GM04504 (cell line): ENCODE results near the gene LHFPL2.

ENCODE experiments used
- DNase-seq: peaks from one replicate; pipeline ENCODE4 v3.0.0-alpha.2; 2012; ENCODE audit warnings: low read depth

The LHFPL2 gene

GRCh38 chr5:78567617-78568016 is 81.0 kb downstream of the LHFPL2 start:
- DNase-seq, result no peak

GRCh38 chr5:78566747-78567425 is 81.7 kb downstream of the LHFPL2 start:
- no peak for DNase-seq

GRCh38 chr5:78565395-78565794 is 83.2 kb downstream of the LHFPL2 start:
- DNase-seq, result no peak

DNA sequence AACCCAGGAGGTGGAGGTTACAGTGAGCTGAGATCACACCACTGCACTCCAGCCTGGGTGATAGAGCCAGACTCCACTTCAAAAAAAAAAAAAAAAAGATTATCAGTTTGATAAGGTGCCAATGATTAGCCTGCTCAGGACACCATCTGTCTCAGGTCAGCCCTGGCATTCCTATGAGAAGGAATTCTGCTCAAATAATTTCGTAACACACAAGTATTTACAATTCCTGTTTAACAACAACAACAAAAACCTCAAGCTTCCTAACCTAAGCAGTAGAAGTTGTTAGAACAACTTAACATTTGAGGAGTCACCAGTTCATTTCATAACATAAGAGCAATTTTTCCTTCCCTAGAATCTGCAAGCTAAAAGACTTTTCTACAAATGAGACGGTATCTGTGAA is 85.0 kb downstream of the LHFPL2 start:
- no peak for DNase-seq

DNA sequence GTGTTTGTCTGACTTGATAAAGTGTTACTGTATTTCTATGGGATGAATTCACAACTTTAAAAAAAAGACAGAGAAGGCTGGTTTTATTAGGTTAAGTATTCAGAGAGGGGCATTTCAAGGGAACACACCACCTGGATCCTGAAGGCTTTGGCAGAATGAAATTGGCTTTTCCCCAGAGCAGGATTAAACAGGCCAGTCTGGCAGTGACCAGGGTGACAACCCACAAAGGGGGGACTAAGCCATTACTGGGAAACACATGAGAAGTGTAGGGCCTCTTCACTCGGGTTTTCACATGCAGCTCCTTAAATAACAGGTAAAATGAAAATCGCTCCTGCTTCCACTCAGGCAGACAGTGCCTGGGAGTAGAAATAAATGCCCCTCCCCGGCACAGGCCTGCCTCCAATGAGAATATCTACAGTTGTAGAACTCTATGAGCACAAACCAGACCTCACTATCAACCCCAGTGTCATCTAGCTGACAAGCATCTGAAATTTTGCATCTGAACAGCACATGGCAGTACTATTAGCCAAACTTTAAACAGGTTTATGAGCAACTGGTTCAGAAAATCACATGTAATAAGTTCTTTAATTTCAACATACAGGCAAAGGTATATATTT is 85.8 kb downstream of the LHFPL2 start:
- DNase-seq, result no peak

GRCh38 chr5:78562001-78562400 is 86.6 kb downstream of the LHFPL2 start:
- no peak for DNase-seq

- DNase-seq, result no peak
Observed at GRCh38 chr5:78561261-78561660, 87.3 kb downstream of the LHFPL2 start.

DNA sequence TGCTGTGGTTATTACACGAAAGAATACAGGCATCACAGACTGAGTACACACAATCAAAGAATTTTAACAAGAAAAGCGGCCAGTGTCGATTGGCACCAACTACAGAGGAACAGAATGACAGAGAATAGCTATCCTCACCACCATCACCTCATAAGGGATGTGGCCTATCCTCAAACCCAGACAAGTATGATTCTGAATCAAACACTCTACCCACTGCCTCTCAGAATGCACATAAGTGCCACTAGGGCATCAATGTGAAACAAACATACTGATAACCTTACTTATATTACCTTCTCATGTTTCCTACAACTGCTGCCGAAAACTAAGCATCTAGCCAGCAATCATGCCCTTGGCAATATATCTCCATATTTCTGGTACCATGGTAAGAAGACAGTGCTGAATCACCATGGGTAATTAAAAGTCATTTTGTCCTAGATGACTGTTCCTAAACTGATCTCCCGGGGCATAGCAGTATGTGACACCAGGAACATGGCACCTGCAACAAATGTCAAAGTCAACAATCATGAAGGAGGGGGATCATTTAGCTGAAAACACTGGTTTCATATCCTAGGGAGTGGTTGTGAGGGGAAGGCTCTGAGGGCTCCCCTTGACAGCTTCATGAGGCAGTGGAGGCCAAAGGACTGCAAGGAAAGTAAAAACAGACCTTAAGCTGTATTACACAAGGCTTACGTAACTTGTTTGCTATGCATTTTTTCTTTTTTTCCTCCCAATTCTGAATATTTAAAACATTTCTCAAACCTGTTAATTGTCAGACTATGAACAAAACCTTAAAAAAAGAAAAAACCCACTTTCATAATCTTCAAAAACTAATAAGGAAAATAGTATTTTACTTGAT is 88.3 kb downstream of the LHFPL2 start:
- no peak for DNase-seq

GRCh38 chr5:78557601-78558000 is 91.0 kb downstream of the LHFPL2 start:
- DNase-seq, result no peak

- no peak for DNase-seq
Observed at GRCh38 chr5:78555870-78556269, 92.7 kb downstream of the LHFPL2 start.

- no peak for DNase-seq
Observed at GRCh38 chr5:78554670-78555069, 93.9 kb downstream of the LHFPL2 start.

DNA sequence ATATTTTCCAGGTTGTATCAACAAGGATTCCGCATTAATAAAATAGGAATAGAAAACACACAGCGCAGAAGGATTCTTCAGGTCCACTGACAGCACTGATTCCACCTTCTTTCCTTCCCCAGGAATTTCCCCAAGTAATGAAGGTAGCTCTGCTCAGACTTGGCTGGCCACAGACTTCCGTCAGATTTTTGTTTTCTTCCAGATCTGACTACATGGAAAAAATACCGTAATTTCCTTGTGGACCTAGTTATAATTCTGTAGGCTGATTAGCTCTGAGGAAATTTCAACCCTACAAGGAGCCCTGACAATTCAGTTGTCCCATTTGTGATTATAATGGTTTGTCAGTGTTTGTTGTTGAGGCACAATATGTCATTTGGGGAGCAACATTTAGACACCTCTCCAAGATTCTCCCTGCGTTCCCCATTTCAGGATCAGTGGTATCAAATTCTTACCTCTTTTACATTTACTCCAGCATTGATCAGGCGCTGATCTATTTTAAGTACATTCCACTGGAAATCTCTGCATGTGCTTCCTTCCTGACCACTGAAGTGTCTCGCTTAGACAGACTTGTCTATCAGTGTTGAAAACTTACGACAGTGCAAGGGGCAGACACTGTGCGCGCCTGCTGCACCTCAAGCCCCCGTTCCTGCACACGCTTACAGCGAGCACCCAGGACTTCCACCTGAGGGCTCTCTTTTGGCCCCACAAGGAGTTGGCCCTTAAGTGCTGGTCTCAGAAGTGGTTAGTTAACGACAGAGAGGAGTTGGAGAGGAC is 94.8 kb downstream of the LHFPL2 start:
- DNase-seq, result no peak

DNA sequence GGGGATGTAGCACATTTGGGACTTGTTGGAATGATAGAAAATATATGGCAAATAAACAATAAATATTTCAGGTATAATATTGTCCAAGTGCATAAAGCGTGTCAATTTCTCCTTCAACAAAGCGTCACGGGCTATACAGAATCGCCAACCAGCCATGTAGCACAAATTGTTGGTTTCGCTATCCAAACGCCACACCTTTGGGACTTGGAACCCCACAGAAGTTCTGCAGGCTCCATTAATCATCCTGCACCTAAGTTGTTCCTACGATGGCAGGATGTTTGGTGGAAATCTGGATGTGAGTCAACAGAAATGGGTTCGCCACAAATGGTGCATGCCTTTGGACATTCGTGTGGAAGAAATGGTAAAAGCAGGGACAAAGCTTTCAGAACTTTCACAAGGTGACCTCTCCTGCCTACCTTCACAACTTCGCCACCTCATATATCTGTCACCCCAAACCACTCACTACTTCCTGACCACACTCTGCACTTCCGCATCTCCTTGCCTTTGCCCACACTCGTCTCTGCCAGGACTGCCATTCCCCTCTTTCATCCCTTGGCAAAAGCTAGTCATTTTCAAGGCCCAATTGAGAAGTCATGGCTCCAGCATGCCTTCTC is 95.7 kb downstream of the LHFPL2 start:
- no peak for DNase-seq

DNA sequence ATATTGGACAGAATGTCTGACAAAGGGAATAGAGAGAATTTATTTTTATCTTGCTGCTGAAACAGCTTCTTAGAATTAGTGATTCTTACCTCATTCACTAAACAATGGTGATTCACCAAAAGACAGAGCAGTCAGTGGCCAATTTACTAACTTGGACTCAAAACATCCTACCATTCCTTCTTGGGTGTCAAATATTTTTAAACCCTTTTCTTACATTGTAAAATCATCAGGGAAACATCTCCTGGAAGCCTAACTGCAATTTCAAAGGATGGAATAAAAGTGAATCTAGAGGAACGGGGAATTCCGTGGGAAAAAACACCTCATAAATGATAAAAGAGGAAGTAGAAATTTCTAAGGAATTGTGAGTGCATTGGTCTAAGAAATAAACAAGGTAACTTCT is 97.7 kb downstream of the LHFPL2 start:
- no peak for DNase-seq

GRCh38 chr5:78549043-78549442 is 99.5 kb downstream of the LHFPL2 start:
- DNase-seq, result no peak

- DNase-seq, result peak; percentile 96
Observed at GRCh38 chr5:78547731-78548615, 100.6 kb downstream of the LHFPL2 start.

- DNase-seq, result no peak
Observed at GRCh38 chr5:78547183-78547582, 101.4 kb downstream of the LHFPL2 start.

- DNase-seq, result no peak
Observed at GRCh38 chr5:78546276-78546996, 102.1 kb downstream of the LHFPL2 start.

DNA sequence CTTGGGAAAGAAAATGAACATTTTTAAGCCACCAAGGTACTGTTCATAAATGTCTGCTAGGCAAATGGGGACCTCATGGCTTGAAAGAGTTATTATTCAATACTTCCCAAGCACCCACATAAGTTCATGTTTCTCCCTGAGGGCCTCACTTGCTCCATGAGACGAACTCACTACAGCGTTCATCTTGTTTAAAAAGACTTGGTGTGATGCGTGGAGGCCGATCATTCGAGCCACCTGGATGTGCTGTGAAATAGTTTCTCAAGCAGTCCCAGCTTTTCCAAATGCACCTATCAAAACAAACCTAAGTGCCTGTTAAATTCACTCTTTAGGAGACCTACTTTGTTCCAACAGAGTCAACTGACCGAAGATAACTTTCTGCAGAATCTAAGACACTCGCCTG is 103.2 kb downstream of the LHFPL2 start:
- DNase-seq, result no peak

GRCh38 chr5:78544561-78545201 is 103.9 kb downstream of the LHFPL2 start:
- no peak for DNase-seq
